Measurements from ENCODE around the gene VHLL. TPM values are rescaled to one million over a fixed set of nuclear protein-coding genes. Genes with fewer than 3 reads are reported as not detected.

VHLL gene
- polyA plus RNA-seq, 1 donor (not counting 4 experiments of a cell fraction or from before 2014, with no cell fraction given), result not detected

- Histone ChIP-seq H4K20me1 (ENCODE audit: control insufficient read depth, extremely low read depth, insufficient read depth, low read length) (no peaks in the 10 kb centered on the region), H3K9me3 (ENCODE audit: control insufficient read depth, low read depth, low read length) (no peaks in the 10 kb centered on the region), H3K79me2 (ENCODE audit: control insufficient read depth, insufficient read depth, low read length) (no peaks in the 10 kb centered on the region), H2AFZ (ENCODE audit: control insufficient read depth, low read length) (no peak overlapping the region), H3K4me2 (ENCODE audit: control insufficient read depth, extremely low read depth, insufficient read depth, low read depth, low read length) (no peak overlapping the region), H3K4me1 (ENCODE audit: control insufficient read depth, extremely low read depth, insufficient read depth, low read length) (peaks cover 18% of the 10 kb centered on the region), H3K36me3 (ENCODE audit: control insufficient read depth in 2 of 2, extremely low read depth in 1 of 2, insufficient read depth in 2 of 2, low read length in 2 of 2) (peaks cover 28 to 51% of the 10 kb centered on the region in 2 experiments), H3K4me3 (ENCODE audit: control insufficient read depth in 2 of 3, extremely low read depth in 1 of 3, insufficient read depth in 2 of 3, low read depth in 1 of 3, low read length in 3 of 3) (no peak overlapping the region), H3K27ac (ENCODE audit: control insufficient read depth, insufficient read depth, low read length) (no peak overlapping the region), H3K9me1 (ENCODE audit: control insufficient read depth, extremely low read depth, insufficient read depth, low read length) (no peaks in the 10 kb centered on the region), H3K9ac (ENCODE audit: control insufficient read depth, extremely low read depth, insufficient read depth, low read length) (no peak overlapping the region), H3K27me3 (ENCODE audit: control insufficient read depth, extremely low read depth, insufficient read depth, low read length) (no peaks in the 10 kb centered on the region)
- dilution Hi-C loops (cut with MboI; ENCODE audit: extremely low pct_ligation_motif_present, low sequenced_read_pairs), result no loop called here
- TF ChIP-seq CTCF (optimal IDR thresholded peaks at IDR 0.05 in 1 of 3, IDR thresholded peaks at IDR 0.05 in 1 of 3, conservative IDR thresholded peaks at IDR 0.05 in 1 of 3; ENCODE audit: extremely low read depth in 1 of 3, insufficient read depth in 2 of 3, low read length in 3 of 3) (no peak), EZH2 (IDR thresholded peaks at IDR 0.05; ENCODE audit: low read length) (no peak)
- FAIRE-seq (no peak), DNase-seq (ENCODE audit: low read depth, low spot score) (no peak)
These were observed 47.6 kb downstream of the VHLL start for GRCh38 chr1:156251527-156251926.

GRCh38 chr1:156249593-156249992, 49.5 kb downstream of the VHLL start:
- Histone ChIP-seq H3K27ac (ENCODE audit: control insufficient read depth, insufficient read depth, low read length) (no peak overlapping the region), H3K79me2 (ENCODE audit: control insufficient read depth, insufficient read depth, low read length) (no peaks in the 10 kb centered on the region), H3K9ac (ENCODE audit: control insufficient read depth, extremely low read depth, insufficient read depth, low read length) (no peak overlapping the region), H4K20me1 (ENCODE audit: control insufficient read depth, extremely low read depth, insufficient read depth, low read length) (no peaks in the 10 kb centered on the region), H3K4me3 (ENCODE audit: control insufficient read depth in 2 of 3, extremely low read depth in 1 of 3, insufficient read depth in 2 of 3, low read depth in 1 of 3, low read length in 3 of 3) (no peak overlapping the region), H3K36me3 (ENCODE audit: control insufficient read depth in 2 of 2, extremely low read depth in 1 of 2, insufficient read depth in 2 of 2, low read length in 2 of 2) (peaks cover 25 to 41% of the 10 kb centered on the region in 2 experiments), H3K9me3 (ENCODE audit: control insufficient read depth, low read depth, low read length) (no peaks in the 10 kb centered on the region), H2AFZ (ENCODE audit: control insufficient read depth, low read length) (no peak overlapping the region), H3K4me2 (ENCODE audit: control insufficient read depth, extremely low read depth, insufficient read depth, low read depth, low read length) (no peak overlapping the region), H3K9me1 (ENCODE audit: control insufficient read depth, extremely low read depth, insufficient read depth, low read length) (no peaks in the 10 kb centered on the region), H3K27me3 (ENCODE audit: control insufficient read depth, extremely low read depth, insufficient read depth, low read length) (peaks cover 13% of the 10 kb centered on the region), H3K4me1 (ENCODE audit: control insufficient read depth, extremely low read depth, insufficient read depth, low read length) (peaks cover 25% of the 10 kb centered on the region)
- dilution Hi-C loops (cut with MboI; ENCODE audit: extremely low pct_ligation_motif_present, low sequenced_read_pairs), result no loop called here
- DNase-seq (ENCODE audit: low read depth, low spot score), result no peak
- TF ChIP-seq EZH2 (IDR thresholded peaks at IDR 0.05; ENCODE audit: low read length) (no peak), CTCF (optimal IDR thresholded peaks at IDR 0.05 in 1 of 3, IDR thresholded peaks at IDR 0.05 in 1 of 3, conservative IDR thresholded peaks at IDR 0.05 in 1 of 3; ENCODE audit: extremely low read depth in 1 of 3, insufficient read depth in 2 of 3, low read length in 3 of 3) (no peak)
- FAIRE-seq, result no peak

Other genes with a start within 250 kb of the VHLL start
- 34.8 to 42.7 TPM (median 35.8 TPM) in 3 replicates for gene UBQLN4, start 245.5 kb downstream of the VHLL start, polyA plus RNA-seq
- gene LAMTOR2, start 244.5 kb downstream of the VHLL start, polyA plus RNA-seq, result 67.5 to 98.0 TPM (median 96.0 TPM) in 3 replicates
- gene RAB25, start 238.1 kb downstream of the VHLL start, polyA plus RNA-seq, result 93.4 to 159 TPM (median 106 TPM) in 3 replicates
- 1.1 to 2.0 TPM (median 1.5 TPM) in 3 replicates for gene MEX3A, start 216.8 kb downstream of the VHLL start, polyA plus RNA-seq
- gene LMNA, start 184.6 kb downstream of the VHLL start, polyA plus RNA-seq, result 368 to 551 TPM (median 444 TPM) in 3 replicates
- 5.7 to 11.0 TPM (median 7.9 TPM) in 3 replicates for gene SEMA4A, start 145.7 kb downstream of the VHLL start, polyA plus RNA-seq
- gene SLC25A44, start 105.2 kb downstream of the VHLL start, polyA plus RNA-seq, result 24.4 to 36.8 TPM (median 25.3 TPM) in 3 replicates
- gene PMF1, start 86.3 kb downstream of the VHLL start, polyA plus RNA-seq, result 31.9 to 50.8 TPM (median 41.0 TPM) in 3 replicates
- gene BGLAP, start 57.1 kb downstream of the VHLL start, polyA plus RNA-seq, result 0.12 to 0.45 TPM (median 0.23 TPM) in 3 replicates
- gene PAQR6, start 51.3 kb downstream of the VHLL start, polyA plus RNA-seq, result 0.78 to 2.2 TPM (median 1.00 TPM) in 3 replicates
- gene SMG5, start 16.5 kb downstream of the VHLL start, polyA plus RNA-seq, result 22.4 to 28.2 TPM (median 27.8 TPM) in 3 replicates
- 9.6 to 31.8 TPM (median 14.2 TPM) in 3 replicates for gene TMEM79, start 15.0 kb downstream of the VHLL start, polyA plus RNA-seq
- 12.5 to 28.0 TPM (median 13.7 TPM) in 3 replicates for gene GLMP, start 3.6 kb downstream of the VHLL start, polyA plus RNA-seq
- 477 to 530 TPM (median 499 TPM) in 3 replicates for gene CCT3, start 39.0 kb upstream of the VHLL start, polyA plus RNA-seq
- gene TSACC, start 39.2 kb upstream of the VHLL start, polyA plus RNA-seq, result 2.2 to 5.4 TPM (median 2.5 TPM) in 3 replicates
- gene RHBG, start 69.9 kb upstream of the VHLL start, polyA plus RNA-seq, result not detected in 3 replicates
- gene MEF2D, start 201.5 kb upstream of the VHLL start, polyA plus RNA-seq, result 8.7 to 11.5 TPM (median 9.3 TPM) in 3 replicates

Data from keratinocyte (primary cell).